ENCODE results near the gene TIGAR. TPM values are rescaled to one million over a fixed set of nuclear protein-coding genes. Genes with fewer than 3 reads are reported as not detected.

The TIGAR gene
- total RNA-seq, 1 donor = 20.7 TPM

- DNase-seq (ENCODE audit: low read depth) = no peak
- TF ChIP-seq CTCF (IDR thresholded peaks at IDR 0.05; ENCODE audit: insufficient read depth, low read depth, low read length) = no peak
- no peak overlapping the region for H3K4me3 ChIP-seq (ENCODE audit: low read depth, low read length)
Measured at GRCh38 chr12:4402996-4403395, 82.0 kb downstream of the TIGAR start.

Other genes with a start within 250 kb of the TIGAR start
- 7.1 and 20.3 TPM in 2 replicates for gene CCND2, start 47.5 kb upstream of the TIGAR start, total RNA-seq
- gene FGF23, start 58.5 kb downstream of the TIGAR start, total RNA-seq = not detected in 2 replicates
- gene FGF6, start 124.6 kb downstream of the TIGAR start, total RNA-seq = not detected in 2 replicates
- 9.3 and 18.1 TPM in 2 replicates for gene RAD51AP1, start 217.7 kb downstream of the TIGAR start, total RNA-seq
- 39.3 and 48.6 TPM in 2 replicates for gene DYRK4, start 241.0 kb downstream of the TIGAR start, total RNA-seq